Epithelial cell of proximal tubule (primary cell): Measurements from ENCODE around the gene SMCP. TPM values are rescaled to one million over a fixed set of nuclear protein-coding genes. Genes with fewer than 3 reads are reported as not detected.

Experiments
- DNase-seq: peaks from one replicate; pipeline ENCODE4 v3.0.0-alpha.2; 2011; ENCODE audit warnings: low read depth
- H3K4me3 ChIP-seq: 2 replicates; pipeline ENCODE4 v1.5.1; 2011; ENCODE audit warnings: low read depth, mild to moderate bottlenecking, low read length
- total RNA-seq: library from RNA; depleted of rRNA; stranded (reverse); fragments of >200 nt; gene quantifications from 2 replicates; pipeline ENCODE4 v1.2.3, GENCODE V29; 2015
- TF ChIP-seq, protein P1 (sequence below): conservative IDR thresholded peaks from 2 replicates; pipeline ENCODE4 v1.5.1; 2012; ENCODE audit warnings: low read depth, mild to moderate bottlenecking, low read length

SMCP gene
- total RNA-seq, 1 donor from 2014 or later, result not detected

- no peak overlapping the region for H3K4me3 ChIP-seq
- no peak for DNase-seq
- TF ChIP-seq, protein P1, sequence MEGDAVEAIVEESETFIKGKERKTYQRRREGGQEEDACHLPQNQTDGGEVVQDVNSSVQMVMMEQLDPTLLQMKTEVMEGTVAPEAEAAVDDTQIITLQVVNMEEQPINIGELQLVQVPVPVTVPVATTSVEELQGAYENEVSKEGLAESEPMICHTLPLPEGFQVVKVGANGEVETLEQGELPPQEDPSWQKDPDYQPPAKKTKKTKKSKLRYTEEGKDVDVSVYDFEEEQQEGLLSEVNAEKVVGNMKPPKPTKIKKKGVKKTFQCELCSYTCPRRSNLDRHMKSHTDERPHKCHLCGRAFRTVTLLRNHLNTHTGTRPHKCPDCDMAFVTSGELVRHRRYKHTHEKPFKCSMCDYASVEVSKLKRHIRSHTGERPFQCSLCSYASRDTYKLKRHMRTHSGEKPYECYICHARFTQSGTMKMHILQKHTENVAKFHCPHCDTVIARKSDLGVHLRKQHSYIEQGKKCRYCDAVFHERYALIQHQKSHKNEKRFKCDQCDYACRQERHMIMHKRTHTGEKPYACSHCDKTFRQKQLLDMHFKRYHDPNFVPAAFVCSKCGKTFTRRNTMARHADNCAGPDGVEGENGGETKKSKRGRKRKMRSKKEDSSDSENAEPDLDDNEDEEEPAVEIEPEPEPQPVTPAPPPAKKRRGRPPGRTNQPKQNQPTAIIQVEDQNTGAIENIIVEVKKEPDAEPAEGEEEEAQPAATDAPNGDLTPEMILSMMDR, result no peak
These were observed 8.0 kb downstream of the SMCP start for GRCh38 chr1:152886085-152886484.

GRCh38 chr1:152886758-152887409, 8.8 kb downstream of the SMCP start:
- H3K4me3 ChIP-seq, result no peak overlapping the region
- TF ChIP-seq, protein P1, result no peak
- DNase-seq, result no peak

DNA sequence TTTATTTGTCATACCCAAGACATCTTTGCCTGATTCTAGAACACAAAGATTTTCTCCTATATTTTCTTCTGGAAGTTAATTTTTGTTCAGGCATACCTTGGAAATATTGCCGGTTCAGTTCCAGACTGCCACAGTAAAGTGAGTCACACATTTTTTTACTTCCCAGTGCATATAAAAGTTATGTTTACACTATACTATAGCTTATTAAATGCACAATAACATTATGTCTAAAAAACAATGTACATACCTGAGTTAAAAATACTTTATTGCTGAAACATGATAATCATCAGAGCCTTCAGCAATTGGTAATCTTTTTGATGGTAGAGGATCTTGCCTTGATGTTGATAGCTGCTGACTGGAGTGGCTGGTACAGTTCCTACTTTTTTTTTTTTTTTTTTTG, 10.0 kb downstream of the SMCP start:
- no peak for DNase-seq
- H3K4me3 ChIP-seq, result no peak overlapping the region
- TF ChIP-seq, protein P1, result no peak

DNA sequence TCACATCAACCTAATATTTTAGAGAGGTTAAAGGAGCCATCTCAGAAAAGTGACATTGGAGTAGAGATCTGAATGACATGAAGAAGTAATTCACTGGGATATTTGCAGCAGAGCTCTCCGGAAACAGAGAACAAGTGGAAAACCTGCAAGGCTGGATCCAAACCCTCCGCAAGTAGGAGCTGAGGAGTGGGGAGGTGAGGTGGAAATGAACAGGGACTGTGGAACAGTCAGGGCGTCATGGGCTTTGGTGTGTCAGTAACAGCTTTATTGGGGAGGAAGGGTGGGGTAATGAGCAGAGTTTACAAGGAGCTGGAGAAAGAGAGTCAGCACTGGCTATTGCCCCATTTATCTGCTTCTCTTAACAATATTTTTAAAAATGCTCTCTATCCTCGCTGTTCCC, 20.9 kb downstream of the SMCP start:
- no peak overlapping the region for H3K4me3 ChIP-seq
- TF ChIP-seq, protein P1, result no peak
- no peak for DNase-seq

DNA sequence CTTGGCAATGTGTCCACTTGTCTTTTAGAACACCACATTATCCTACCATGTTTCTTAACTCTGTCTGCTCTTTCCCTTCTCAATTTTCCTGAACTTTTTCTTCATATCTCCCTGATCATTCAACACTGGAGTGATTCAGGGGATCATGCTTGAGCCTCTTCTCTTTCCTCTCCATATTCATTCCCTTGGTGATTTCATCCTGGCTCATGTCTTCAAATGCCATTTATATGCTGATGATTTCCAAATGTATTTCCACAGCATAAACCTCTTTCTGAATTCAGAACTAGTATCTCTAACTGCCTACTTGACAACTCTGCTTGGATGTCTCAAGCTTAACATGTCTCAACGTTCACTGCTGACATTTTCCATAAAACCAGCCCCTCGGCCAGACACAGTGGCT, 21.8 kb downstream of the SMCP start:
- H3K4me3 ChIP-seq, result no peak overlapping the region
- TF ChIP-seq, protein P1, result no peak
- DNase-seq, result no peak

DNA sequence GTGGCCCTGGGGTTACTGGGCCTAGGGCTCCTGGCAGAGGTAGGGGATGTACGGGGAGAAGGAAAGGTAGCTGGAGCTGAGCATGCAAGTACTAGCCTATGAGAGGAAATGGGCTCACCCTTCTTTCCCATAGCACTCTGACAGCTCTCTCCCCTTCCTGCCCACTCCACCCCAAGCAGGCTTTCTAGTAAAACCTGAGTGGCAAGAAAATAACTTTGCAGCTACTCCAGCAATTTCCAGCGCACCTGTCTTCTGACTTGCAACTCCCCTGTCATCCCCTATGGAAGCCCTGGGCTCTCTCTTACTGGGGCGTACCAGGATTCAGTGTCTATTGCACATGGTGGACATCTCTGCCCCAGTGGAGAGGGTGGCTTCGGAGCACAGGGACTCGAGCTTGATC, 23.5 kb downstream of the SMCP start:
- DNase-seq, result no peak
- no peak overlapping the region for H3K4me3 ChIP-seq
- TF ChIP-seq, protein P1, result no peak

GRCh38 chr1:152902636-152903035, 24.5 kb downstream of the SMCP start:
- TF ChIP-seq, protein P1, result no peak
- no peak overlapping the region for H3K4me3 ChIP-seq

More at GRCh38 chr1:152902636-152903035, 24.5 kb downstream of the SMCP start:
- no peak for DNase-seq
